ENCODE data around the gene TMEM131L. TPM values are rescaled to one million over a fixed set of nuclear protein-coding genes. Genes with fewer than 3 reads are reported as not detected.
"Not testable (repeated sequence)": the region's sequence is repeated elsewhere in the genome, so short reads cannot be mapped to it uniquely, and the experiment has no call there.

Gene TMEM131L
- total RNA-seq, 1 experiment from 2014 or later: 8.1 TPM

DNA sequence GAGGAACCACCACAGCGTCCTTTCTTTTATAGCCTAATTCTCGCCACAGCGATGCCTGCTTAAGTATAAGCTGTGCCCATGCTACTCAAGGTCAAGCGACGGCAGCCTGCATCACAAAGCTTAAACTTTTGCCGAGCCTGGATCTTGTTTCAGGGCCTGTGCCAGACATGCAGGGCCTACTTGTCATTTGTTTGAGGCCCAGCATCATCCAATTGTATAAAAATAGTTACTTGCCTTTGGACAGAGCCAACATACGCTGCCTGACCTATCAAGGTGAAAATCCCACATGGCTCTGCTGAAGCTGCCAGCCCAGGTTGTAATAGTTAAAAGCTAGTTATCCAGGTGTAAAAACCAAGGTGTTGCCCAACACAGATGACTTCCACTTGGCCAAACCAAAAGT is 107.1 kb downstream of the TMEM131L start:
- no peak for DNase-seq (ENCODE audit: low read depth)

DNA sequence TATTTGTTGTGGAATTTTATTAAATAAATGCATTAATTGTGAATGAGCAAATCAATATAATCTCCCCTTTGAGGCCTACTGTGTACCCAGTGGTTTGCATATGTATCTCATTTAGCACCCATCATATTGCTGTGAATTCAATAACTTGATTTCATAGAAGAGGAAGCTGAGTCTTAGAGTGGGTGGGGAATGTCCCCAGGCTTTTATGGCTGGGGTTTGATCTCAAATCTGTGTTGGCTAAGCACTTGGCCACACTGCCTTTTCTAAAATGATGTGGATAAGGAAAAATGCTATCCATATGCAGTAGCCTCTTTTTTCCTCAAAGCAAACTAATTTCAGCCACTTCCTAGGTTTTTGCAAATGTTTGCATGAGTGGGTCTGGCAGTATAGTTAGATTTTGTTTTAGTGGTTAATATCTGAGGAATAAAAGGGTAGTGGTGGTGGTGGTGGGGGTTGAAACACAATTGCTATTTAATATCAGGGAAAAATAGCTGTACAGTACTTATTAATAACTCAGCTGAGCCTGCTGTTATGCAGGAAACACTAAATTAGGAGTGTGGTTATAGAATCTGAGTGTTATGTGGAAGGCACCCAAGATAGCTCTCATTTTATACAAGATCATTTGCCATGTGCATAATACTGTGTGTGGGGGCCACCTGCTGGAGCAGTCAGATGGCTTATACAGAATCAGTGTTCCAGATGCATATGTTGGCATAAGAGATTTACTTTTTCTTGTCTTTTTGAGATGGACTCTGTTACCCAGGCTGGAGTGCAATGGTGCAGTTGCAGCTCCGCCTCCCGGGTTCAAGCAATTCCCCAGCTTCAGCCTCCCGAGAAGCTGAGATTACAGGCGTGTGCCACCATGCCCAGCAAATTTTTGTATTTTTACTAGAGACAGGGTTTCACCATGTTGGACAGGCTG is 108.0 kb downstream of the TMEM131L start:
- peak; percentile 43 for DNase-seq (ENCODE audit: low read depth)

DNA sequence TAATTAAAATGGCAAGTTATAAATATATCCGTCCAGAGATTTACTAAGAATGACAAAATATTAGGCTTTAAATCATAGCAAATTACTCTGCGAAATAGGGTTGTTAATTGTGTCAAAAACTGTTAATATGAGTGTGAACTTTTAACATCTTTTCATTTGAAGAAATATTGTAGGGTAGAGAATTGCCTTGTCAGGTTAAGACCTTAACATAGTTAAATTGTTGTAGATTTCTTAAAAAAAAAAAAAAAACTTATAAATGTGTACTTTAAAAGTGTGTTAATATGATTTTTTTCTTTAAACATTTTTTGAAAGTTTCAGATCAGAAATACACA is 110.2 kb downstream of the TMEM131L start:
- no peak for DNase-seq (ENCODE audit: low read depth)

DNA sequence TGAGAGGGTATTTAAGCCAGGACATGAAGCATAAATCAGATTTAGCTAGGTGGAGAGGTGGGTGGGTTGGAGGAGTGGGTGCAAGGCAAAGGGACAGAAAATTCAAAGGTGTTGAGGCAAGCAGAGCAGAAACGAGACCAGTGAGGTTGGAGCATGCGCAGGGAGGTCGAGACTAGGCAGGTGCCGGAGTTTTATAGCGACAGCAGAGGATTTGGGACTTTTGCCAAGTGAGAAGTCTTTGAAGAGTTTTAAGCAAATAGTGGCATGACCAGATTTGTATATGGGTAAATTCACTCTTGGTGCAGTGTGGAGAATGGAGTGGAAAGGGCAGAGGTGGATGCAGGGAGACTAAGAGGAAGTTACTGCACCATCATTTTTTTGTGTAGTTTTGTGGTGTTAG is 110.9 kb downstream of the TMEM131L start:
- no peak for DNase-seq (ENCODE audit: low read depth)

DNA sequence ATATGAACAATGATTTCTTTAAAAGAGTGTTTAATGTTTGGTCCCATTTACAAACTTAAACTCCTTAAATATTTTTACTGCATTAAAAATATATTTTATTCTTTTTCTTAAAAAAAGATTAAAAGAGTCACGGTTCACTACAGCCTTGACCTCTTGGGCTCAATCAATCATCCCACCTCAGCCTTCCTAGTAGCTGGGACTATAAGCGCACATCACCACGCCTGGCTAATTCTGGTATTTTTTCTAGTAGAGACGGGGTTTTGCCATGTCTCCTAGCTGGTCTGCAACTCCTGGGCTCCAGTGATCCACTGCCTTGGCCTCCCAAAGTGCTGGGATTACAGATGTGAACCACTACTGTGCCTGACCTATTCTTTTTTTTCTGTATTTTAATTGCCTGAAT is 113.2 kb downstream of the TMEM131L start:
- no peak for DNase-seq (ENCODE audit: low read depth)

DNA sequence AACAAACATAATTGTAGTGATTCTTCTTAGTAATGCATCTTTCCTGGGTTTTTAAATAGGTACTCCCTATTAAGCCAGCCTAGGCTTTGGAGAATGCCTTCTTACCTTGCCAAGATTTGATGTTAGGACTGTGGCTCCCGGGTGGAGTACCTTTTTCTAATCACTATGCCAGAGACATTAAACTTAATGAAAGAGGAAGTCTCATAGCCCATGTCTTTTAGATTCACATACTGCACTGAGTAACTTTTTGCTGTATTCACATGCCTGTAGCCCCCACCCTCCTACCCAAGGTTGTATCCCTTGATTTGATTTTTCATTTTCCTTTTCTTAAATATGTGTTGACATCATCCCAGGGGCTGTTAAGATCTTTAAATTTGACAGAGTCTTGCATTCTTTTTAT is 113.7 kb downstream of the TMEM131L start:
- no peak for DNase-seq (ENCODE audit: low read depth)

DNA sequence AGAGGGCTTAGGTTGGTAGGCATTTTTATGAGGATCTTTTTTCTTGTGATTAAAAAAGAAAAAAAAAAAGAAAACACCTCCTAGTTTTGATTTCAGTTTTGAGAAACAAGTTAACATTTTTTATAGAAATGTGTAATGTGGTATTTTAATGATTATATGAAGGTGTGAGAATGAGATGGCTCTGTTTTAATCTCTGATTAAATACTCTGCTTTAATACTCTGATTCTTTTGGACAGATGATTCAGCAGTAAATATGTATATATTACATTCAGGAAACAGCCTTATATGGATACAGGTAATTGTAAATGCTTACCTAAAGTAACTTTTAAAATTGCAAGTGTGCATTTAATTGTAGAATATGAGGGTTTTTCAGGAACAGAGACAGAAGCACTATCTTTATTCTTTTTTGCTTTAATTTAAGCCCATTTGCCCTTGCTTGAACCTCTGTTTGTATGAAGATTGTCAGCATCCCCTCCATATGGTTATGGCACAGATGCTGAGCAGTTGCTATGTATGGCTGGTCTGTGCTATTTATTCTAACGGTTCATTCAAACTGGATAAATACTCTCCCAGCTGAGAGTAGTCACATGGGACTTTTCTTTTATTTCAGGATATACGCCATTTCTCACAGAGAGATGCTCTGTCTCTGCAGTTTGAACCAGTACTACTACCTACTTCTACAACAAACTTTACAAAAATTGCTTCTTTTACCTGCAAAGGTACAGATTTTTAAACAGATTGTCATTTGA is 117.0 kb downstream of the TMEM131L start:
- no peak for DNase-seq (ENCODE audit: low read depth)

DNA sequence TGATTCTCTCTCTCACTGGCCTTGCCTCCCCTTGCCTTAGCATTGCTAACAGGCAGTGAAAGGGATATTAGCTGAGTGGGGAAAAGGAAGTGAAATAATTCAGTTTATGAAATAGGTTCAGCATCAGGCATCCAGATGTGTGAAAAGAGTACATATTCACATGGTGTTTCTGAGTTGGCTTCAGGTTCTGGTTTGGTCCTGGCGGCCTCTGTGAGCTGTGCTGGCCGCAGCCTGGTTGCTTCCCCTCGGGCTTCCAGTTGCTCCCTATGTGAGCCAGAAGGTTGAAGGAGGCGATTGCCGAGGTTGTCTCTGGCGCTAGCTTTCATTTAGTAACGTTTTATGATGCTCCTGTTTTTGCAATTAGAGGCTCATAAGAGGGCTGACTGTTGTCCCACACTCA is 118.9 kb downstream of the TMEM131L start:
- DNase-seq (ENCODE audit: low read depth): no peak

DNA sequence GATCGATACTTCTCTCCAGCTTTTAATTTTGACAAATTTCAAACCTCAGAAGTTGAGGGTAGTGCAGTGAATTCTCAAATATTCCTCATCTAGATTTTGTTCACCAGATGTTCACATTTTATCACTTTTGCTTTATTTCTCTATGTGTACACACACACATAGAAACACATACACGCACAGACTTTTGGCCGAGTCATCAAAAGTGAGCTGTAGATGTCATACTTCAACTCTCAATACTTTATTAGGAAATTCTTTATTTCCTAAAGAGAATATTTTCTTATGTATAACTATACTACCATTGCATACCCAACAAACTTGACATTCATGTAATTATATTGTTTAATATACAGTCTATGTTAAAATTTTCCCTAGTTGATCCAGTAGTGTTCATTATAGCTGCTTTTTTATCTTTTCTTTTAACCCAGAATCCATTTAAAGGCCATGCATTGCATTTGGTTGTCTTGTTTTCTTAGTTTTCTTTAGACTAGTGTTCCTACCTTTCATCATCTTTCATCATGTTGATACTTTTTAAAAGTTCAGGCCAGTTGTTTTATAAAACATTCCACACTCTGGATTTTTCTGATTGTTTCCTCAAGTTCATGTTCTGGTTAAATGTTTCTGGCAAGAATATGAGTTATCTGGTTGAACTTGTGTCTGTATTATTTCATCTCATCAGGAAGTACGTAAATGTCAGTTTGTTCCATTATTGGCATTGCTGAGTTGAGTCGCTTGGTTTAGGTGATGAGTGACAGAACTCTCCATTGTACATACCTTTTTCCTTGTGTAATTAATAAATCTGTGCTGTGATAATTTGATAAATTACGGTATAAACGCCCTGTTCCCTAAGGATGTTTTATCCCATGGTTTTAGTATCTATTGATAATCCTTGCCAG is 123.8 kb downstream of the TMEM131L start:
- no peak for DNase-seq (ENCODE audit: low read depth)

DNA sequence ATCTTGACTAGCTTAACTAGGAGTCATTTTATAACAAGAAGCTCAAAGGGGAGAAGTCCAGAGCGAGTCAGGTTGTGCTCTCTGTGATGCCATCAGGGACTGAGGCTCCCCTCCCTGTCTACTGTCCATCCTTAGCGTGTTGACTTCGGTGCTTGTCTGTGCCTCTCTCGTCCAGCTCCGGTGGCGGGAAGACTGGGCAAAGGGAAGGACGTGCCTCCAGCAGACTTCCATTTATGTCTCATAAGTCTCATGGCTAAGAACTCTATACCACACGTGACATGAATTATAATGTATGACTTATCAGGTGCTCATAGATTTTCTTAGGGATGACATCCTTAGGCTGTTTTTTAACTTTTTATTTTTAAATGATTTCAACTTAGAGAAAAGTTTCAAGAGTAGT is 125.3 kb downstream of the TMEM131L start:
- no peak for DNase-seq (ENCODE audit: low read depth)

DNA sequence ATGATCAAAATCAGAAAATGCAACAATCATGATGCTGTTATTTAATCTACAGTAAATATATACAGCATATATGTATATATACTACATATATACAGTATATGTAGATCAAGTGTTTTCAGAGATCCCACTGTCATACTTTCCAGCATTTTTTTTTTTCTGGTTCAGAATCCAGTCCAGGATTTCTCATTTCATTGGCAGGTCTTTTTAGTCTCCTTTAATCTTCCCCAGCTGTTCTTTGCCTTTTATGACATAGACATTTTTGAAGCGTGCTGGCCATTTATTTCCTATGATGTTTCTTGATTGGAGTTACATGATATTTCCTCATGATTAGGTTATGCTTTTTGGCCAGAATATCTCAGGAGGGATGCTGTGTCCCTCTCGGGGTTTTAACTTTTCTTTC is 125.9 kb downstream of the TMEM131L start:
- no peak for DNase-seq (ENCODE audit: low read depth)

DNA sequence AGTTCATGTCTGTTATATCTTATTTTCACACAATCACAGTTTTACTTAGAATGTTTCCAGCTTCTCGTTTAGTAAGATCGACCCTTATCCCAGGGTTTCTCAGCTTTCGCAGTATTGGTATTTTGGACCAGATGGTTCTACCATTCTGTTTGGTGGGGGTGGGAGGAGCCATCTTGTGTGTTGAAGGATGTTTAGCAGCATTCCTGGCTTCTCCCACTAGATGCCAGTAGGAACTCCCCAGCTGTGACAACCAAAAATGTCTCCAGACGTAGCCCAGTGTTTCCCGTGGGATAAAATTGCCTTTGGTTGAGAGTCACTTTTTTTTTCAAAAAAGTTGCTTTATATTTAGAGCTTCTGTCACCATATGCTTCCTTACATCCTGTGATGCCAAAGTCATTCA is 127.0 kb downstream of the TMEM131L start:
- DNase-seq (ENCODE audit: low read depth): no peak

DNA sequence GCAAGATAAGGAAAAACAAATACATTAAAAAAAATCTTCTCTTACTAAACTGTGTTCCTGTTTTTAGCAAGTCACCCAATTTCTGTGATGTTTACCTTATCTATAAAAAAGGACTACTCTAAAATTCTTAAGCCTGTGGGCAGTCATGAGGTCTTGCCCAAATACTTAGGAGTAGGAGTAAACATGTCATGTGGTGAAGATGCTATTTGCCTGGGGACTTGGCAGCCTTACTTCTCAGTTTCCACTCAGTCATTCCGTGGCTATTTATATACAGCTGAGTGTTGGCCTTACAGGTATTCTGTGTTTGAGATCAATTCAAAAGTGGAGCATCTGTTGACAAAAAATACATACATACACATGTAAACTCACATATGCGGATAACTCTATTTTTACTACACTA is 128.1 kb downstream of the TMEM131L start:
- DNase-seq (ENCODE audit: low read depth): no peak

DNA sequence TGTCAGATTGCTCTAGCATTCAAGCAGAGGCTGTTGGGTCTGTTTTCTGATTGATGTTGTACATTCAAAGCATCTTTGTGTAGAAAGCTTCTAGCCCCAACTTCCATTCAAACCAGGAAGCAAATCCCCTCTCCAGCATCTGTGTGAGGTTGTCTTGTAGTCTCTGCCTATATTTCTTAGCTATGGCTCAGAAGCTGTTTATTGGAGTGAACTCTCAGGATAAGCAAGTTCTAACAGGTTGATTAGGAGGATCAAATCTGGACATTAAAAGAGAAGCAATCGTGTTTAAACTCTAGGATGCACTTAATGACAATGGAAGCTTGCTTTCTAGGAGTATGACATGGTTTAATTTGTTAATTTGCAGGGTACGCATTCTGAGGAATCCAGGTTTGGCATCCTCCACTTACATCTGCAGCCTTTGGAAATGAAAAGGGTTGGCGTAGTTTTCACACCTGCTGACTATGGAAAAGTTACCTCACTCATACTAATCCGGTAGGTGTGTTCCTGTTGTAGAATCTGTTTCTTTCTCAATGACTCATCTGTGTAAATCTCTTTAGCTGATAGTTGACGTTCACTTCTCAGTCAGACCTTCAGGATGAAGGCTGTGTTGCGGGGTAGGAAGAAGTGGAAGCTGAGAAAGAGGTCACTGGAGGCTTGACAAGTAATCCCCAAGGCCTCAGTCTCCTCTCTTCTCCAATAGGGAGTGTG is 129.9 kb downstream of the TMEM131L start:
- DNase-seq (ENCODE audit: low read depth): no peak

DNA sequence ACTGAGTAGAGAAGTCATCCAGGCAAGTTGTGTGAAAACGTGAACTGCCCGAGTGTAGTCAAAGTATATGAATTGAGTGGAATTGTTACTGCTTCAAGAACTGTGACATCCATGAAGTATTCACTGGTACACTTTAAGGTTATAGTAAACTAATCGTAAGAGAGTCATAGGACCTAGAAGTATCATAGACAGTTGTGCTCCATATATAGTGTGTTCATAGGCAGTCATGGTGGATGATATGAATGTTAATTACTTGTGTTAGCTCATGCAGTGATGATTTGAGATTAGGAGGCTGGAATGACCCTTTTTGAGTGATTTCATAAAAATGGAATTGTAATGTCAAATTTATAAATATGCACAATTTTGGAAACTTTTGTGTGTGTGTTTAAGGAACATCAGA is 136.6 kb downstream of the TMEM131L start:
- no peak for DNase-seq (ENCODE audit: low read depth)

DNA sequence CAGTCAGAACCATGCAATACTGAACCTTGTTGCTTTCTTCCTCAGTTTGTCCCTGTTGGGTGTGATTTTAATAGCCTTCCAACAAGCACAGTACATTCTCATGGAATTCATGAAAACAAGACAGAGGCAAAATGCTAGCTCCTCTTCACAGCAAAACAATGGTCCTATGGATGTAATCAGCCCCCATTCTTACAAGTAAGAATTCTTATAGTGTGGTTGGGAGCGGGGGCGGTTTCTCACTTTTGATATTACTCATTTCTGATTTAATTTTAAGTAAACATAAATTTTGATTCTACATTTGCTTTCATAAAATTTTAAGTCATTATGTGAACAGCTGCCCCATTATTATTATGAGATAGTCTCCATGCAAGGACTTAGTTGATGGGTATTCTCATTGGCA is 137.1 kb downstream of the TMEM131L start:
- no peak for DNase-seq (ENCODE audit: low read depth)

DNA sequence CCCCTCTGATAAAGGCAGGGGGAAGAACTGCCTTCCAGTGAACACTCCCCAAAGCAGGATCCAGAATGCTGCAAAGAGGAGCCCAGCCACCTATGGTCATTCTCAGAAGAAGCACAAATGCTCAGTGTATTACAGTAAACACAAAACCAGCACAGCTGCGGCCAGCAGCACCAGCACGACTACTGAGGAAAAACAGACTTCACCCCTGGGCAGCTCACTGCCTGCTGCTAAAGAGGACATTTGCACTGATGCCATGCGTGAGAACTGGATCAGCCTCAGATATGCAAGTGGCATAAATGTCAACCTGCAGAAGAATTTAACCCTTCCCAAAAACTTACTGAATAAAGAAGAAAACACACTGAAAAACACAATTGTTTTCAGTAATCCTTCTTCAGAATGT is 137.7 kb downstream of the TMEM131L start:
- DNase-seq (ENCODE audit: low read depth): no peak

DNA sequence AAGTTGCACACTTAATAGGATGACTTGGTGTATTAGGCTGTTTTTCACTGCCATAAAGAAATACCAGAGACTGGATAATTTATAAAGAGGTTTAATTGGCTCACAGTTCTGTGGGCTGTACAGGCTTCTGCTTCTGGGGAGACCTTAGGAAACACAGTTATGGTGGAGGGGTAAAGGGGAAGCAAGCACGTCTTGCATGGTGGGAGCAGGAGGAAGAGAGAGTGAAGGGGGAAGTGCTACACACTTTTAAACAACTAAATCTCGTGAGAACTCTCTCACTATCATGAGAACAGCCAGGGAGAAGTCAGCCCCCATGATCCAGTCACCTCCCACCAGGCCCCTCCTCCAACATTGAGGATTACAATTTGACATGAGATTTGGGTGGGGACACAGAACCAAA is 142.9 kb downstream of the TMEM131L start:
- DNase-seq (ENCODE audit: low read depth): not testable (repeated sequence)

DNA sequence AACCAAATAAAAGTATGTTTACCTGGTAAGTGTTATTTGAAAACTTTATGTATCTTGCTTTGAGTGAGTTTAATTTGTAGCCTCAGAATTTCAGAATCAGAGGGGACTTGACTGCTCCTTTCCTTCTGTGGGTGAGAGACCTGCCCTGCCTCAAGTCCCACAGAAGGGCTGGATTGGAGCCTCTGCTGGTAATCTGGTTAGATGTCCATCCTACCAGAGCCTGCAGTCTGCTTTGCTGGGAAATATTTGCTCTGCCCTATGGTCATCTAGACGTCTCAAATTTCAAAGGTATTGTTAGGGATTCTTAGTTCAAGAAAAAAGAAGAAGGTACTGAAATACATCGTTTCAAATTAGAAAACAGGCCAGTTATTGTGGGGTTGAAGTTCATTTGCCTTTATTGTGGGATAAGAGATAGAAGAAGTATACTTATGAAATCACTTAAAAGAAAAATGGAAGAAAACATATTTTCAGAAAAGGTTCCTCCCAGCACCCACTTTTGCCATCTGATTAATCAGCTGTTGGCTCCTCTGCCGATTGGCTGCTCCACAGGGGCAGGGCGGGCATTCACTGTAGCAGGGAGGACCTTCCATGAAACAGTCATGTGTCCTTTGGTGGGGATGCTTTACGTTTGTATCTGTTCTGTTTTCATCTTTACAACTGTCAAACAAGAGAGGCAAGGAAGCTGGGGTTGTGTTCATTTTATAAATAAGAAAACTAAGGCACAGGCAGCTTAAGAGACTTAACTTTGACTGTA is 144.6 kb downstream of the TMEM131L start:
- no peak for DNase-seq (ENCODE audit: low read depth)

DNA sequence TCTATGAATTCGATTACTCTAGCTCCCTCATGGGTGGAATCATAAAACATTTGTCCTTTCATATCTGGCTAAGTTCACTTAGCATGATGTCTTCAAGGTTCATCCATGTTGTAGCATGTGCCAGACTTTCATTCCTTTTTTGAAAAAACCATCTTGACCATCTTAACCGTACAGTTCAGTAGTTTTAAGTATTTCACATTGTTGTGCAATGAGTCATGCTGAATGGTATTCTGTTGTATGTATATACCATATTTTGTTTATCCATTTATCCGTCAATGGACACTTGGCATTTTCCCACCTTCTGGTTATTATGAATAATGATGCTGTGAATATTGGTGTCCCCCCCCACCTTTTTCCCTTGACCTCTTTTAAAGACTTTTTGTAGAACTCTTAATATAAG is 145.5 kb downstream of the TMEM131L start:
- no peak for DNase-seq (ENCODE audit: low read depth)

DNA sequence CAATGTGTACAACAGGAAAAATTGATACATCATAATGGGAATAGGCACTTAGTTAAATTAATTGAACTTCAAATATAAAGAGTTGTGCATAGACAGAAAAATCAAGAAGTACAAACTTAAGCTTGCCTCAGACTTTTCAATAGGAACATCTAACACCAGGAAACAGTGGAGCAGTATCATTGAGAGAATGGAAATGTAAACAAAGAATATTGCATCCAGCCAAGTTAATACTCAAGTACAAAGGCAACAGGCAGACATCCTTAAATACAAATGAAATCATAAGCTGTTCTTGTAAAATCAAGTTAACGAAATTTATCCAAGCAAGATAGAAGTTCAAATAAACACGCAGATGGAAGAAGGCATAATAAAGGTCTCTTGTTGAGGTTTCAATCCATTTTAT is 146.7 kb downstream of the TMEM131L start:
- DNase-seq (ENCODE audit: low read depth): no peak

Data from Daoy (cell line).